Stomach smooth muscle (tissue), 2 donors: ENCODE measurements around the gene TRIM14.
"Not testable (repeated sequence)": the region's sequence is repeated elsewhere in the genome, so short reads cannot be mapped to it uniquely, and the experiment has no call there.

Experiments
- H3K27ac ChIP-seq: one replicate; pipeline ENCODE4 v1.7.0; 2013; ENCODE audit warnings: mild to moderate bottlenecking, low read length, inconsistent platforms
- H3K27me3 ChIP-seq, 2 donors: one replicate each; pipeline ENCODE4 v1.7.0; 2013; ENCODE audit warnings: low read length in 2 of 2; ENCODE audit not compliant: insufficient read depth in 2 of 2, control insufficient read depth in 1 of 2
- H3K36me3 ChIP-seq, 2 donors: one replicate each; pipeline ENCODE4 v1.7.0; 2013; ENCODE audit warnings: low read length in 2 of 2; ENCODE audit not compliant: control insufficient read depth in 2 of 2, insufficient read depth in 2 of 2
- H3K4me1 ChIP-seq: one replicate; pipeline ENCODE4 v1.7.0; 2013; ENCODE audit warnings: low read length; ENCODE audit not compliant: control insufficient read depth, insufficient read depth
- H3K4me3 ChIP-seq, 2 donors: one replicate each; pipeline ENCODE4 v1.7.0; 2013; ENCODE audit warnings: low read length in 2 of 2
- H3K9ac ChIP-seq, 2 donors: one replicate each; pipeline ENCODE4 v1.7.0; 2013; ENCODE audit warnings: low read length in 2 of 2, mild to moderate bottlenecking in 1 of 2
- H3K9me3 ChIP-seq, 2 donors: one replicate each; pipeline ENCODE4 v1.7.0; 2013; ENCODE audit warnings: low read length in 2 of 2; ENCODE audit not compliant: control insufficient read depth in 2 of 2
- donor health status: healthy.
- donor health status: Pancreatic carcinoma.

TRIM14 gene

GRCh38 chr9:98031935-98032334 is 87.1 kb downstream of the TRIM14 start:
- Histone ChIP-seq H3K4me3 (no peak overlapping the region), H3K4me1 (peaks cover 5% of the 10 kb centered on the region), H3K27ac (no peak overlapping the region), H3K9ac (no peak overlapping the region), H3K36me3 (no peaks in the 10 kb centered on the region), H3K27me3 (no peaks in the 10 kb centered on the region), H3K9me3 (no peaks in the 10 kb centered on the region)

GRCh38 chr9:98031169-98031568 is 87.9 kb downstream of the TRIM14 start:
- no peaks in the 10 kb centered on the region for H3K9me3 ChIP-seq
- H3K9ac ChIP-seq = no peak overlapping the region
- H3K4me1 ChIP-seq = peaks cover 5% of the 10 kb centered on the region
- no peaks in the 10 kb centered on the region for H3K27me3 ChIP-seq
- no peak overlapping the region for H3K27ac ChIP-seq
- H3K4me3 ChIP-seq = no peak overlapping the region
- H3K36me3 ChIP-seq = no peaks in the 10 kb centered on the region

GRCh38 chr9:98024702-98025101 is 94.3 kb downstream of the TRIM14 start:
- Histone ChIP-seq H3K4me3 (no peak overlapping the region), H3K4me1 (no peaks in the 10 kb centered on the region)

GRCh38 chr9:98022447-98022846 is 96.6 kb downstream of the TRIM14 start:
- Histone ChIP-seq H3K4me3 (no peak overlapping the region), H3K9me3 (no peaks in the 10 kb centered on the region), H3K4me1 (no peaks in the 10 kb centered on the region), H3K9ac (no peak overlapping the region), H3K36me3 (peaks cover 14 to 16% of the 10 kb centered on the region in 2 donors), H3K27ac (no peak overlapping the region), H3K27me3 (no peaks in the 10 kb centered on the region)

More at GRCh38 chr9:98024702-98025101, 94.3 kb downstream of the TRIM14 start:
- Histone ChIP-seq H3K9me3 (no peaks in the 10 kb centered on the region), H3K9ac (no peak overlapping the region), H3K27ac (no peak overlapping the region), H3K36me3 (peaks cover 0 to 1% of the 10 kb centered on the region in 2 donors), H3K27me3 (no peaks in the 10 kb centered on the region)

GRCh38 chr9:98021306-98022040 is 97.5 kb downstream of the TRIM14 start:
- Histone ChIP-seq H3K4me1 (no peaks in the 10 kb centered on the region), H3K36me3 (peaks cover 14 to 19% of the 10 kb centered on the region in 2 donors), H3K27ac (no peak overlapping the region), H3K9me3 (no peaks in the 10 kb centered on the region), H3K9ac (no peak overlapping the region), H3K27me3 (no peaks in the 10 kb centered on the region), H3K4me3 (no peak overlapping the region)

- no peak overlapping the region for H3K27ac ChIP-seq
- no peaks in the 10 kb centered on the region for H3K27me3 ChIP-seq
- H3K9ac ChIP-seq = no peak overlapping the region
- peaks cover 21 to 26% of the 10 kb centered on the region in 2 donors for H3K36me3 ChIP-seq
- no peaks in the 10 kb centered on the region for H3K4me1 ChIP-seq
- no peaks in the 10 kb centered on the region for H3K9me3 ChIP-seq
- no peak overlapping the region for H3K4me3 ChIP-seq
Observed at GRCh38 chr9:98020476-98021145, 98.4 kb downstream of the TRIM14 start.

GRCh38 chr9:98019869-98020268 is 99.2 kb downstream of the TRIM14 start:
- H3K27me3 ChIP-seq, H3K4me1 ChIP-seq, H3K9me3 ChIP-seq, H3K27ac ChIP-seq, H3K9ac ChIP-seq, H3K4me3 ChIP-seq: not testable (repeated sequence)
- H3K36me3 ChIP-seq = peaks cover 23 to 30% of the 10 kb centered on the region in 2 donors
